A673 (cell line): Measurements from ENCODE around the gene EPS8. TPM values are rescaled to one million over a fixed set of nuclear protein-coding genes. Genes with fewer than 3 reads are reported as not detected.

Experiments
- BruUV-seq: library from RNA; stranded (reverse); fragments of 400-500 nt; replicated peaks from 2 replicates; lab custom pipeline; 2021; lab: Mats Ljungman, UMichigan
- CTCF ChIA-PET: fragments of 300-600 bp; sonication (Branson Sonifier 250); formaldehyde crosslinking; loops from one replicate; lab custom pipeline; 2022; ENCODE audit warnings: antibody characterized with exemption; lab: Charles Lee
- POLR2A ChIA-PET: fragments of 300-600 bp; sonication (Branson Sonifier 250); formaldehyde crosslinking; loops from one replicate; lab custom pipeline; 2022; ENCODE audit warnings: antibody characterized with exemption; ENCODE audit not compliant: low non-redundant PET; lab: Charles Lee
- DNase-seq: peaks from one replicate; pipeline ENCODE4 v3.0.0-alpha.2; 2015; ENCODE audit warnings: low spot score
- H3K27ac ChIP-seq: fragments of 200-600 bp; sonication (generic); 2 replicates; pipeline ENCODE4 v1.5.1; 2016; ENCODE audit warnings: mixed run types, low read depth, mild to moderate bottlenecking, mixed read lengths, antibody characterized with exemption, low read length; ENCODE audit not compliant: poor library complexity, severe bottlenecking
- H3K27me3 ChIP-seq: fragments of 200-600 bp; sonication (generic); replicated peaks from 2 replicates; pipeline ENCODE4 v1.6.1; 2017; ENCODE audit warnings: mixed run types, low read depth, mild to moderate bottlenecking, mixed read lengths, antibody characterized with exemption, low read length; ENCODE audit not compliant: insufficient read depth, poor library complexity
- H3K36me3 ChIP-seq: fragments of 200-600 bp; sonication (generic); 2 replicates; pipeline ENCODE4 v1.6.1; 2016; ENCODE audit warnings: mixed run types, mild to moderate bottlenecking, mixed read lengths, antibody characterized with exemption, low read length; ENCODE audit not compliant: insufficient read depth, poor library complexity, severe bottlenecking
- H3K4me1 ChIP-seq: fragments of 200-600 bp; sonication (generic); 2 replicates; pipeline ENCODE4 v1.6.1; 2017; ENCODE audit warnings: mixed run types, mild to moderate bottlenecking, mixed read lengths, antibody characterized with exemption, low read length; ENCODE audit not compliant: insufficient read depth, poor library complexity, severe bottlenecking
- H3K4me3 ChIP-seq: fragments of 200-600 bp; sonication (generic); 2 replicates; pipeline ENCODE4 v1.5.1; 2016; ENCODE audit warnings: low read depth, mixed run types, mild to moderate bottlenecking, mixed read lengths, low read length; ENCODE audit not compliant: poor library complexity, severe bottlenecking
- H3K9me3 ChIP-seq: fragments of 200-600 bp; sonication (generic); 2 replicates; pipeline ENCODE4 v1.6.1; 2016; ENCODE audit warnings: mixed run types, low read depth, mild to moderate bottlenecking, mixed read lengths, antibody characterized with exemption, low read length; ENCODE audit not compliant: poor library complexity, severe bottlenecking
- CTCF ChIP-seq: fragments of 300-800, 200-600 bp; sonication (generic); conservative IDR thresholded peaks from 2 replicates; pipeline ENCODE4 v1.5.1; 2017; ENCODE audit warnings: low read depth, mild to moderate bottlenecking, antibody characterized with exemption, low read length, moderate library complexity, mixed read lengths
- EZH2 ChIP-seq: fragments of 200-600 bp; sonication (generic); IDR thresholded peaks from 2 replicates; pipeline ENCODE4 v1.6.1; 2017; ENCODE audit warnings: borderline replicate concordance, low read depth, mild to moderate bottlenecking, mixed read lengths, antibody characterized with exemption, low read length; ENCODE audit not compliant: poor library complexity, severe bottlenecking
- intact Hi-C: fragments of 100-400 bp; cut with micrococcal nuclease; formaldehyde crosslinking; loops from one replicate; pipeline ENCODE4 v1.10.0; 2022; ENCODE audit not compliant: unreplicated experiment
- total RNA-seq: library from RNA; stranded (reverse); gene quantifications from 2 replicates; pipeline ENCODE4 v1.2.3, GENCODE V29; 2021

The EPS8 gene
- total RNA-seq, 1 experiment from 2014 or later, result 14.0 TPM

DNA sequence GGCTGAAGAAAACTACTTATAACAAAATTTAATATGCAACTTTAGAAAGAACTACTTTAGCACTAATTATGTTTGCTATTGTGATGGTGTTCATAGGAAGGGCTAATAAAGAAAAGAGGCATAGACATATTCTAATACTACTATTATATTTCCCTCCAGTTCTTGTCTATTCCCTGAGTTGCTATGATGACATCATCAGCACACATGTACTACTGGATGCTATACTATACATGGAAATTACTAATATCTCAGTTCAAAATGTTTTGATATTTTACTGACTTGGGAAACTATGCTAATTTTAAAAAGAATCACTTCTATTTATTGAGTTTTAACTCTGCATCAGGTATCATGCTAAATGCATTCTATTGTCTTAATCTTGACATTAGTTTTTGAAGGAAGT lies 101.6 kb downstream of the EPS8 start:
- TF ChIP-seq EZH2 (no peak), CTCF (no peak)
- intact Hi-C loops, result no loop called here
- POLR2A ChIA-PET, result no interaction called here
- BruUV-seq, result no TSS peak
- no peaks in the 10 kb centered on the region for H3K9me3 ChIP-seq
- no peak for DNase-seq
- H3K27me3 ChIP-seq, result no peaks in the 10 kb centered on the region
- no peaks in the 10 kb centered on the region for H3K36me3 ChIP-seq
- no peak overlapping the region for H3K4me3 ChIP-seq
- CTCF ChIA-PET, result no interaction called here
- peaks cover 8% of the 10 kb centered on the region for H3K4me1 ChIP-seq
- H3K27ac ChIP-seq, result no peak overlapping the region

DNA sequence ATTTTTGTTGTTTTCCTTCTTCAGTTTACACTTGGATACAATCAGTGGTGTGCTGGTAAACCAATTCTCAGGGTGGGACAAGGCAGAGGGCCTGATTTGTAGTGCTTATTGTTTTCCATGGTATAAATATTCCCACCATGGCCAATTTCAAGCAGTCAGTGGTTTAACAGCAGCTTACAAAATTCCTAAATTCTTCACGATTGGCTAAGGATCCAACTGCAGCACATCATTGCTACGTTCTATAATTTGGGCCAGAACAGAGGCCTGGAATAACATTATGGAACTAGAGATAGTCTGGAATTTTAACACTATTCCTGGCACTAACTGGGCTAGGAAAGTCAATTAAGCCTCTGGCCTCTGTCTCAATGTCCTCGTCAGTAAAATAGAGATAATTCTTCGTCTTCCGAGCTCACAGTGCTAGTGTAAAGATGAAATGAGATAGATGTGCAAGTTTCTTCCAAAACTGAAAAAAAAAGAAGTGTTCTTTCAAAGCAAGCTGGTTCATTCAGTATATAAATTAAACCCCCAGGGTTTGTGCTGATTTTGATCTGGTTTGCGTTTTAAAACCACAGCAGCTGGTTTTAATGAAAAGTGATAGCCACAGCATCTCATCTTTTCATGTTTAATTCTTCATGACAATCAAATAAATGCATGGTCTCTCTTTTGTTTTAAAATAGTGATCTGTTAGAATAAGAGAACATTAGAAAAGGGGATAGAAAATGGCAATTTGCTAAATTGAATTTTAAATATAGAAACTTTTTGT lies 104.1 kb downstream of the EPS8 start:
- no peaks in the 10 kb centered on the region for H3K27me3 ChIP-seq
- CTCF ChIA-PET, result no interaction called here
- no peaks in the 10 kb centered on the region for H3K36me3 ChIP-seq
- peak; percentile 37 for DNase-seq
- POLR2A ChIA-PET, result interaction anchor here (0.6 kb wide), 1 partner anchor 151 kb away, joined by 3 read pairs; no protein-coding TSS in a partner anchor
- no TSS peak for BruUV-seq
- intact Hi-C loops, result no loop called here
- H3K4me3 ChIP-seq, result no peak overlapping the region
- H3K9me3 ChIP-seq, result no peaks in the 10 kb centered on the region
- H3K27ac ChIP-seq, result no peak overlapping the region
- no peak for TF ChIP-seq CTCF
- no peak for TF ChIP-seq EZH2
- H3K4me1 ChIP-seq, result peaks cover 8% of the 10 kb centered on the region

DNA sequence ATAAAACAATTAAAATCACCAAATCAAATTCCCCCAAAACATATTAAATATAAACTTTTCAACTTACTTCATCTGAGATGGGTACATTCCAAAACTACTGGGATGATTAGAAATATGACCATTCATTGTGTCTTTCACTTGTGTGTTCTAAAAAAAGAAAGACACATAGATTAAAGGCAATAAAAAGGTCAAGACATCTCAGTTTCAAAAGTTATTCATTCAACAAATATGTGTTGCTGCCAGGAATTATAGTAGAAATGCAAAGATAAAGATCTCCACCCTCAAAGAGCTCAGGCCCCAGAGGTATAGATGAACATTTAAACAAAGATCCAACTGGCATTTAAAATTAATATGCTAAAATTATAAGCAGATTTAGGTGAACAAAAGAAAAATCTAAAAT lies 106.4 kb downstream of the EPS8 start:
- H3K4me3 ChIP-seq, result no peak overlapping the region
- ChIA-PET POLR2A (no interaction called here), CTCF (no interaction called here)
- BruUV-seq, result no TSS peak
- no peak overlapping the region for H3K27ac ChIP-seq
- TF ChIP-seq CTCF, result no peak
- no peak for TF ChIP-seq EZH2
- no peaks in the 10 kb centered on the region for H3K9me3 ChIP-seq
- no peaks in the 10 kb centered on the region for H3K27me3 ChIP-seq
- intact Hi-C loops, result no loop called here
- peaks cover 8% of the 10 kb centered on the region for H3K4me1 ChIP-seq
- H3K36me3 ChIP-seq, result no peaks in the 10 kb centered on the region
- DNase-seq, result no peak
